Limb (tissue), 2 donors: ENCODE measurements around the gene HEXB.
"Not testable (repeated sequence)": the region's sequence is repeated elsewhere in the genome, so short reads cannot be mapped to it uniquely, and the experiment has no call there.

Experiments
- DNase-seq, 2 donors: peaks; one replicate each; pipeline ENCODE4 v3.0.0-alpha.2; 2016; ENCODE audit errors: extremely low spot score in 2 of 2

The HEXB gene

DNA sequence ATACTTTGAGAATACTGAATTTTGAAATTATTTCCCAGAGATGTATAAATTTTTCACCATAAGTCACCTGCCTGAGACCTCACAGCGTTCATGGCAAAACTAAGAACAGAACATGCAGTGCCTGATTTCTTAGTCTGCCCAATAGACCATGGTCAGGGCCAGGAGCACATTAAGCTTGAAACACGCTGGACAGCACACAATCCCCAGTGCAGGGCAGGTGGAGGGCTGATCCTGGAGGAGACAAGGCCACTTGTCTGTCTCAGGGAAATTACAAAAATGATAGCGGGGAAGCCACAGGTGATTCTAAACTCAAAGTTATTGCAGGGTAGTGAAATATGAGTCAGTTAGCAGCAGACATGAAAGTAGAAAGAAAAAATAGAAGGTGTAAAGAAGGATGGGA, 25.9 kb upstream of the HEXB start:
- DNase-seq = no peak

DNA sequence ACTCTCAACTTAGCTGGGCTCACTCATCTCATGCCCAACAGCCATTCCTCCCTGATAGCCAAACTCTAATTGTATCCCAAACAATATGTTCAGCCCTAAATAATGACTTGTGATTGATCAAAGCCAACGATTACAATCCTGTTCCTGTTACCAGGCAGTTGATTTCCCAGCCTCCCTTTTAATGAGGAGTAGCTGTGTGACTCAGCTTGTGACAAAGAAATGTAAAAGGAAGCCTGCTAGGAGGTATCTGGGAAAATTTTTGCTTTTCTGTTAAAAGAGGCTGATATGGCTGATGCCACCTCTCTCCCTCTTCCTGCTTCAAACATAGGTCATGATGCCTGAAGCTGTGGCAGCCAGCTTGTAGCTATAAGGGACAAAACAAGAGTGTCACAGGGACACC, 24.9 kb upstream of the HEXB start:
- no peak for DNase-seq

- no peak for DNase-seq
These were observed 24.2 kb upstream of the HEXB start for GRCh38 chr5:74660873-74661272.

DNA sequence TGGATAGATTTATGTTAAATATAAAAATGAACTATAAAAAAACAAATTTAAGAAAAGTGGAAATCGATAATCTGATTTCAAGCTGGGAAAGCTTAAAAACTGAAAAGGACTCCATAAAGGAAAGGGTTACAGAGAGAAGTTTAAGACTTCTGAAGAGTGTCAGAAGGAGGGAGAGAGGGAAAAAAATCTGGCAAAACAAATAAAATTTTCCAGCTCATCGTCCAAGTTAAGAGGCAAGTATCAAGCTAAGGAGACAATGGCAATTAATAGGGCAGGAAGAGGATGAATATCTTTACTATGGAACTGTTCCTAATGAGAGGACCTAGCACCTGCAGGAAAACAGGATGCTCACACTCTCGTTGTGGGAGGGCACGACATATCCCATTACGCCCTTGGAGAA, 20.5 kb upstream of the HEXB start:
- no peak for DNase-seq

- no peak for DNase-seq
These were observed 19.8 kb upstream of the HEXB start for GRCh38 chr5:74665273-74665672.

DNA sequence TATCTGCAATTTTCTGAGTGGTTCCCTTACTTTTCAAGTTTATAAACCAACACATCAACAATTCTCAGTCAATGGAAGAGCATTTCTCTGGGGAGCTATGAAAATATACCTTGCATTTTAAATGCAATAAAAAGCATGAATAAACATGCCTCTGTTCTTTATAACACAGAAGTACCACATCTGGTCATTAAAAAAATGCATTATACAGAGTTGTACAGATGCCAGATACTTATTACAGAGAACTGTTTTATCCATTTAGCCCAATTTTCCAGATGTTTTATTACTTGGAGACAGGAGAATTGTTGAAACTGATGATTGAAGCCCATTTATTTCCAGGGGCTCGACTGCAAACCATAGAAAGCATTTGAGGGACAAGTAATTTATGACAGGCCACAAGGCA, 19.2 kb upstream of the HEXB start:
- DNase-seq = peak in 1 of 2 donors; percentile 51

DNA sequence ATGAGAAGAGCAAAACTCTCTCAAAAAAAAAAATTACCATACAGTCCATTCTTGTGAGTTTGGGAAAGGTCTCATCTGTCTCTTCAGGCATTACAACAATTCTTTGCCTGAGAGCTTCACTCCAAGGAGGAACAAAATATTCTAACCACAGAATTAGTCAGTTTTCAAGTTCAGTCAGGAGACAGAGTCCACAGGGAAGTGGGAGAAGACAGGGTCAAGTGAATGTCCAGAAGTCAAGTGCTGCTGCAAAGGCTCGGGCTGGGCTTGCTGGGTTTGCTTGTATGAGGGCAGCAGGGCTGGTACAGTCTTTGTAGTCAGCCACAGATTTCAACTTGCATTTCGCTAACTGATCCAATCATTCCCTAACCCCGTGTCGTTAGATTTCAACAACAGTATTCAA, 17.6 kb upstream of the HEXB start:
- DNase-seq = no peak

- no peak for DNase-seq
These were observed 15.2 kb upstream of the HEXB start for GRCh38 chr5:74669821-74670220.

DNA sequence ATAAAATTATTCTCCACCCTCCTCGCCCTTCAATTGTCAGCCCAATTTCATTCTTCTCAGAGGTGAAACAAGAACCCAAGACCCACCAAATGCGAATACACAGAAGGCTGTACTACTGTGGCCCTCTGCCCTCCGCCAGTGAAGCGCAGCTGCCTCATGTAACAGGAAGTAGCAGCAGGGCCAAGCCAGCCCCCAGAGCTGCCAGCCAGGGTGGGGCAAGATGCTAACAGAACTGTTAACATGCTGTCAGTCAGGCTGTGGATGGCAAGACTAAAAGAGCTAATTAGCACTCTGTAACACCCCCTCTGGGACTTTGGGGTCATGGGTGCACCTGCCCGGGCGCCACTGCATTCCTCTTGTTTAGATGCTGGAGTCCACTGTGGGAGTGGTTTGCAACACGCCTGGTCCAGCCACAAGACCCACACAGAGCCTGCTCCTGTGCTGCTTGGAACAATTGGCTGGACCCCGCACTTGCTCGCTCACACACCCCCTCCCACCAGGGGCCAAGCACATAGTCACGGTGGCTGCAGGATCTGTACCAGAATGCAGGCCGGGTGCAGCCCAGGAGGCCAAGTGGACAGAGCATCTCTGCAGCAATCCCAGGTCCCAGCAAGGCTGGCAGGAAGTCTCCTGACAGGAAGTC, 14.5 kb upstream of the HEXB start:
- no peak for DNase-seq

DNA sequence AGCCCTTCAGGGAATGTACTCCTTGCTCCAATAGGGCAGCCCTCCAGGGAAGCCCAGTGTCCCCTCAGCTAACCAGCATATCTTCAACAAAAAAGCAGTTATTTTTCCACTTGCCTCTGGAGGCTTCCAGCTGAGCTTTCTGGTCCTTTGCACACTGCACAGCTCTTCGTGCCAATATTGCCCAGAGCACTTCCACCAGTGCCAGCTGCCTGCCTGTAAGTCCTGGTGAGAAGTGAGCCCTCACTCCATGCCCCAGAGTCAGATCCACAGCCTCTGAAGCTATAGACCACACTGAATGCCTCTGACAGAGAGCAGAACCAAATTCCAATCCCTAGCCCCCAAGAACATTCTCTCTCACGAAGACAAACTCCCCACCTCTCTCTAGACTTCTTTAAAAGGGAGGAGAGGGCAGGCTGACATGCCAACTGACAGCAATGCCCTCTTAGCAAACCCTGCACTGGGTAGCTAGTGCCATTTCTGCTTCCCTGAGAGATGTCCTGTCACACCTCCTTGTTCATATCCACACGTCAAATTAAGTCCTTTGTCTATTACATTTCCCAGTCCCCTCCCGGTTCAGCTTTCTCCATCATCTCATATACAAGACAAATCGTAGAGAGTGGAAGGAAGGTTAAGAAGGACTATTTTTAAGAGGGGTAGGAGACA, 12.7 kb upstream of the HEXB start:
- no peak for DNase-seq

DNA sequence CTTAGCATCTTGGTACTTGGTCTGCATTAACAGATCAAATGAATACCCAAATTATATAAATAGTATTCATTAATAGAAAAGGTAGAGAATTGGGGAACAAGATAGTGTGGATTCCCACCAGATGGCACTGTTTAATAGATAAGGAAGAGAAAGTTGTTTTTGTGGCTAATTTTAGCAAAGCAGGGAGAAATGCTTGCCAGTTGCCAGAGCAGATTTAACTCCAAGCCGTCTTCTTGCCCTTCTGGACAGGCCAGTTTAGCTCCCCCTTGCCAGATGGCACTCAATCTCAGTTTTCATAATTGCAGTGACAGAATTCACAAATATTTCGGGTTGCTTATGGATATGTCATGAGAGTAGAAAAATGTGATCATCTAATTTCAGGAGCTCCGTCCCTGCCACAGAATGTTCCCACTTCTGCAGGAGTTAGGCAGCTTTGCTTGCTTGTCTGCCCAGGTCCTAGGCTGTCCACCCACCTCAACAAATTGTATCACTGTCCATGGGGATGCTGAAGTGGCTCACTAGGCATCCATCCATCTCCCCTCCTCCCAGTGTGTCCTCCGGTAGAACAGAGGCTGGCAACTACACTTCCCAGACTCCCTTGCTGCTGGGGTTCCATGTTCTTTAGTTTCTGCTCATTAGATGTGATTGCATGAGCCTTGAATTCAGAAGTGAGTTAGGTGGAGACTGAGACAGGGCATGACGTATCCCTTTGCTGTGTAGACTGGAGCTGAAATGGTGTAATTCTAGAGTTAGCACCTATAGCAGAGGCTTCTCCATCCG, 11.8 kb upstream of the HEXB start:
- peak in 1 of 2 donors; percentile 55 for DNase-seq

DNA sequence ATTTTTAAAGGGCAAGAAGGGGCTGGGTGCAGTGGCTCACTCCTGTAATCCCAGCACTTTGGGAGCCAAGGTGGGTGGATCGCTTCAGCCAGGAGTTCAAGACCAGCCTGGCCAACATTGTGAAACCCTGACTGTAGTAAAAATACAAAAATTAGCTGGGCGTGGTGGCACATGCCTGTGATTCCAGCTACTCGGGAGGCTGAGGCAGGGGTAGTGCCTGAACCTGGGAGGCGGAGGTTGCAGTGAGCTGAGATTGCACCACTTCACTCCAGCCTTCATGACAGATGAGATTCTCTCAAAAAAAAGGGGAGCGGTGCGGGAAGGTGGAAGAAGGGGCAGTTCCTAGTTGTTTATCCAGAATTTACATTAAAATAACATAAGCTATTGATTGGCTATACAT, 8.6 kb upstream of the HEXB start:
- not testable (repeated sequence) for DNase-seq

DNA sequence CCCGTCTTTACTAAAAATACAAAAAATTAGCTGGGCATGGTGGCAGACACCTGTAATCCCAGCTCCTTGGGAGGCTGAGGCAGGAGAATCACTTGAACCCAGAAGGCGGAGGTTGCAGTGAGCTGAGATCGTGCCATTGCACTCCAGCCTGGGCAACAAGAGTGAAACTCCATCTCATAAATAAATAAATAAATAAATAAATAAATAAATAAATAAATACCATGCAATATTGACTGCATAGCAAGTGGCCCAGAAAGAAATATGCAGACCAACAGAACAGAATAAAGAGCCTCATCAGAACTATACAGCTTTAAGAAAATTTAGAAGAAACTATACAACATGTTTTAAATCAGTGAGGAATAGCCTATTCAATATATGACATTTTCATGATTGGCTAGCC, 6.9 kb upstream of the HEXB start:
- not testable (repeated sequence) for DNase-seq

GRCh38 chr5:74679300-74679699, 5.7 kb upstream of the HEXB start:
- not testable (repeated sequence) for DNase-seq

- no peak for DNase-seq
These were observed 5.1 kb upstream of the HEXB start for GRCh38 chr5:74679966-74680365.

GRCh38 chr5:74685979-74686631, 1.1 kb downstream of the HEXB start:
- DNase-seq = no peak

GRCh38 chr5:74686962-74687751, 2.1 kb downstream of the HEXB start:
- DNase-seq = no peak

GRCh38 chr5:74693191-74693590, 8.2 kb downstream of the HEXB start:
- no peak for DNase-seq

DNA sequence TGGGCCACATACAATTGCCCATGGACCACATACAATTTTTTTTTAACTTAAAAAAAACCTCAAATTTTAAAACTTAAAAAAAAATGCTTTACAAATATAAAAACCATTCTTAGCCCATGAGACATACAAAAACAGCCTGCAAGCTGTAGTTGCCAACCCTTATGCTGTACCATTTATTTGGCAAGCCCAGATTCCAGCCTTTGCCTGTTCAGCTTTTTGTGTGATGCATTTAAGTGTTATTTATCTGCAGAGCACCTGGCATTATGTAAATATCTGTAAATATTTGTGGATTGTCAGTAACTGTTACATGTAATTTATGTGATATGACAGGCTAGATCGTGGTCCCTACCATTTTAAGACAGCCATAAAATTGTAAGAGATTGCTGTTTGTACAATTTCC, 32.6 kb downstream of the HEXB start:
- no peak for DNase-seq

DNA sequence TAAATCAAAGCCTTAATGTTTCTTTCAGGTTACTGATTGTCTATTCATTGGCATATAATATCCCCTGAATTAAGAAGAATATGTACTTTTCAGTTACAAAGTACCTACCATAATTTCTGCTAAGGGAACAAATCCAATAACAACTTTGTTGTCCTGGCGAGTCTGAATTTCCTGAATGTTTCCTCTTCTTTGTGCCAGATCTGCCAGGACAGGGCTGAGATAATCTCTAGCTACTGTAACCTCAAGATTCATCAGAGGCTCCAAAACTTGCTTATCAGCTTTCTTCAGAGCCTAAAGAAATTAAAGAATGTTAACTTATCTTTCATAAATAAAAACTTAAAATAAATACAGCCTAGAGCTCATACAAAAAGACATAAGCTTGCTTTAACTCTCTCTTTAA, 37.2 kb downstream of the HEXB start:
- DNase-seq = no peak

GRCh38 chr5:74725331-74725730, 40.3 kb downstream of the HEXB start:
- DNase-seq = no peak
